GM21529 (cell line): ENCODE measurements around the gene RBM46.
"Not testable (repeated sequence)": the region's sequence is repeated elsewhere in the genome, so short reads cannot be mapped to it uniquely, and the experiment has no call there.

Experiments used
- ATAC-seq: cut with Tn5 transposase; IDR thresholded peaks from one replicate; pipeline ENCODE4 v1.9.1; 2021; ENCODE audit not compliant: unreplicated experiment

RBM46 gene

DNA sequence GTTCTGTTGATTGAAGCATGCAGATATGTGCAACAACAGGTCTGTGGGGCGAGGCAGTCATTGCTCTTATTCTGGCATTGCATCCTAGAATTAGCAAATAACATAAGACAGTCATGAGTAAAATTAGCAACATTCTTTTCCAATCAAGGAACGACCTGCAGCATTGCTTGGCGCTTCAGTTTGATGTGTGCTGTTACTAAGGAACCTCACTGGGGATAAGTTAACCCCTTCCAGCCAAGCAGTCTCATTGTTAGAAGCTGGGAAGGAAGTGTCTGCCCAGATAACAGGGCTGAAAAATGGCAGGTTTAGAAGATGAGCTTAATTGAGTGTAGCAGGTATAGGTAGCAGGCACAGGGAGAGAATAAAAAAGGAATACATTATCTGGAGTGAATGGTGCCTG lies 55.4 kb downstream of the RBM46 start:
- no peak for ATAC-seq

DNA sequence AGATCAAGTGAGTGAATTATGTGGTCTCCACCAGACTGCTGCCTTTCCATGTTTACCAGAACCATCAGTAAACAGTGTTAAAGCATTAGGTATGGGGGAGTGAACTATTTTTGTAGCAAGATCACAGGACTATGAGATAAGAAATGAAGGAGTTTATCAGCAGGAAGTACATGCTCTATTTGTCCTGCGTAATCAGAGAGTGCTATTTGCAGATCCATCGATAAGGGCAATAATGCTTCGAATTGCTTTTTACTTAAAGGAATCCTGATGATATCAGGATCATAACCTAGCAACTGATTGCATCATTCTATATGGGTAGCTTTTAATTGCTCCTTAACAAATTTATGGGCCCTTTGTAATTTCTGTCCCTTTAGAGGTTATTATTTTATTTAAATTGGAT lies 57.1 kb downstream of the RBM46 start:
- ATAC-seq: no peak

DNA sequence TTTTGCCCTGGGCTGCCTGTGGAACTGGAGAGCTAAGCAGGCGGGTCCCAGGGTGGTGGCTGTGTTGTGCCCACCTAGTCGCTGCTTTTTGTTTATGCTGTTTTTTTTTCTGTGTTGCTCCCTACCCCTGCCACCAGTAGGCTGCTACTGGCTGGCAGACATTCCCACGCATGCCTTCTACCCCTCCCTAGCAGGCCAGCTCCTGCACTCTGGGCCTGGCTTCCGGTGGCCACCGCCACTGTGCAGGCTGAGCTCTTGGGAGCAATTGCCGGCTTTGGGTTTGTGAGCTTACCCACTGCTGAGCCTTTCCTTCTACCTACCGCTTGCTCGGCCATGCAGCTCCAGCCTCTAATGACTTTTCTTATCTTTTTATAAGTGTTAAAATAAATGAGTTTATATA lies 57.6 kb downstream of the RBM46 start:
- ATAC-seq: no peak

DNA sequence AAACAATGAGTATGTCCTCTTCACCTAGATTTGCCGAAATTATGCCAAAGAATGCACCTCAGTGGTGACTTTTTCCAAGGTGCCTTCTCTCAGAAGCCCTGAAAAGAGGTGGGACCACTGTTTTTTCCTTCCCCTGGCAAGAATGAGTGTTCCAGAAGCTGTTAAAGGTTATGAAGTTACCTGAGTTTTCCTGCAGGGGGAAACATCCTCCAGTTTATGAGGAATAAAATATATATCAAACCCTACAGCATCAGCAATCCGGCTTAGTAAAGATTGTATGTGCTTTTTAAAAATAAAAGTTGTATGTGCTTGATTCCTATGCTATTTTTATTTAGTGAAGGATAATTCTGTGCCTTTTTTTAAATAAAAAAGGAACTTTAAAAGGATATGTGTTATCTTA lies 73.3 kb downstream of the RBM46 start:
- no peak for ATAC-seq

DNA sequence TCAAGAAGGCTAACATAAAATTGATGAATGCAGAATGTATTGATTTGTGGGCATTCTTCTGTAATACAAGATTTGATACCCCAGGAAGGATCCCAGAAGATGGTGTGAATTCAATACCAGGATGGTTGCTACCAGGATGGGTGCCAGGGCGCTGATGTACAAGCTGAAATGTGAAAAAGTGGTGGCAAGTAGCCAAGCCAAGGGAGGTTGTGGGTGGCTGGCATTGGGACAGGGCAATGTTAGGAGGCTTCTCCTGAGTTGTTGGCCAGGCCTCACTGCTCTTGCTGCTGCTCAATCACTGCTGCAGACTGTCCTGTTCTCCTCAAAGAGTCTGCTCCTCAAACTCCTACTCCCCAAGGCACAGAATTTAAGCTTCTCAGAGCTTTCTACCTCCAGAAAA lies 77.1 kb downstream of the RBM46 start:
- no peak for ATAC-seq

DNA sequence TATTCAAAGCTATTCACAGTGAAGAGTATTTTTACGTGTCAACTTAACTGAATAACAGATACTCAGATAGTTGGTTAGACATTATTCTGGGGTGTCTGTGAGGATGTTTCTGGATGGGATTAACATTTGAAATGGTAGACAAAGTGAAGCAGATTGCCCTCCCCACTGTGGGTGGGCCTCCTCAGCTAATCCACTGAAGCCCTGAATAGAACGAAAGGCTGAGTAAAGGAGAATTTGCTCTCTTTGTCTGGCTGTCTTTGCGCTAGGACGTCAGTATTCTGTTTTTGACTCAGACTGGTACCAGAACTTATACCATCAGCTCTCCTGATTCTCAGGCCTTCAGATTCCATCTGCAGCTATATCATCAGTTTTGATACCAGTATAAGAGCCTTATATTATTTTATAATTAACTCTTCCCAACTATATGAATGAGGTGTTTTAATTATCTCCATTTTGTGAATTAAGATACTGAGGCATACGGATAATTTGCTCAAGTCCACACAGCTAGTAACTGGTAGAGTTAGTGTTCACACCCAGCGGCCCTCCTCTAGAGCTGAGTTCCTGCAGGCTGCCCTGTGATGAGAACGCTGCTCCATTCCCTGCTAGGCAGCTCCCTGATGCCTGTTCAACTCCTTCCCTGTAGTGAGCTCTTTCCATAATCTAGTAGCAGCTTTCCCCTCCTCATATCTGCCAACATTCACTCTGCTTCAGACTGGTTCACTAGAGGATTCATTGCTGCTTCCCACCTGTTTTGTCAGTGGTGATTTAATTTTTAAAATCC lies 87.5 kb downstream of the RBM46 start:
- no peak for ATAC-seq

DNA sequence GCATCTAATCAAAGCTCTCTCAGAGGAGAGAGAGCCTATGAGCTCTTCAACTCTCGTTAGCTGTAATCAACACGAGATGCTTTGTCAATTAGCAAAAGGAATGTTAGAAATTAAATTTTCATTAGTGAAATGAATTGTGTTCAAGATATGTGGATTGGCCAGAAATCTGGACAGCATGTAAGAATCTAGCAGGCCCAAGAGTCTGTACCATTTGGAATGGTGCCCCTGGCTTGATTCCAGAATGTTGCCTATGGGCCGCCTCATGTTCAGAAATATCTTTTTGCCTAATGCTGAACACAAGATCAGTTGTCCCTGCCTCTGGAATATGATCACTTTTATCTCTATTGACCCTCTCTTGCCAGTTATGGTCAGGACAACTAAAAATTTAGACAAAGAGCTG lies 88.2 kb downstream of the RBM46 start:
- no peak for ATAC-seq

DNA sequence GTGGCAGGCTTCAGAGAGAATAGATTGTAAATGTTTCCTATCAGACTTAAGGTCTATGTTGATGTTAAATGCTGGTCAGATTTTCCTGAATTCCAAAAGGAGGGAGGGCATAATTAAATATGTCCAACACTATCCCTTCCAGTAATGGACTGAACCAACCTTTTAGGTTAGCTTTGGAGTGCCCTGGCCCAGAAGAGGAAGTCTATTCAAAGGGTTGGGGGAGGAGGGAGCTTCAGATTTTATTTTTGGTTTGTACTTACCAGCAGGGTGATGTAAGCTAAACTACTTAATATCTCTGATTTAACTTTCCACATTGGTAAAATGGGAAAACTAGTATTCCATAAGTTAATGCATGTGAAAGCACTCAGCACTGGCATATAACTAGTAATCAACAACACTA lies 91.1 kb downstream of the RBM46 start:
- ATAC-seq: no peak

DNA sequence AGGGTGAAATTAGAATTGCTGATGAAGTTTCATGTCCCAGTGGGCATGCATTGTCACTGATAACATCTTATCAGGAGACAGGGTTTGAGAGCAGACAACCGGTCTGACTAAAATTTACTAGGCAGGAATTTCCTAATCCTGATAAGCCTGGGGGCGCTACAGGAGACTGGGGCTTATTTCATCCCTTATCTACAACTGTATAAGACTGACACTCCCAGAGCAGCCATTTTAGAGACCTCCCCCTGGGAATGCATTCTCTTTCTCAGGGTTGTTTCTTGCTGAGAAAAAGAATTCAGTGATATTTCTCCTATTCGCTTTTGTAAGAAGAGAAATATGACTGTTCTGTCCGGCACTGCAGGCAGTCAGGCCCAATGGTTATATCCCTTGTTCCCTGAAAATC lies 93.0 kb downstream of the RBM46 start:
- ATAC-seq: not testable (repeated sequence)

DNA sequence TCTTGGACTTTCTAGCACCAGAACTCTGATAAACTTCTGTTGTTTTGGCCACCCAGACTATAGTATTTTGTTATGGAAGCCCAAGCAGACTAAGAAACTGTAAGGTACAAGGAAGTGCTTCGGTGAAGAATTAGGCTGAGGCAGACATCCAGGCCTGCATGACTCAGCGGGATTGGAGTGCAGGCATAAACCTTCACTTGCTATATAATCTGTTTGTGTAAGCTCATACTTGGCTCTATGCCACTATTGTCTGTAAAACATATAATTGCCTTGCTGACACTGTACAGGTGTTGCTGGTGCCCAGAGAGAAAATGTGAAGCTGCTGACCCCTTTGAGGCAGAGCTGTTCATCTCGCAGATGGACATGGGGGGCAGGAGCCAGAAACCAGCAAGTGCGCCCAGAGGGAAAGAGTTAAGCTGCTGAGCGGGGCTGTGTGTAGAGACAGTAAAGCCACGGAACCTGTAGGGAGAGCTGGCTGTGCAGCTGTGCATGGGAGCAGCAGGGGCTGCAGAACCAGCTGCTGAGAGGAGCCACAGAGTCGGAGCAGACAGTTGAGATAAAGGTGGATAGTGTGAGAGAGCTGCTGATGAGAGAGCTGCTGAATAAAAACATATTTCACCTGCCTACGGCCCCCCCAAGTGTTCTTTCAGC lies 96.2 kb downstream of the RBM46 start:
- no peak for ATAC-seq
